ENCODE data around the gene KLHL13.

- TF ChIP-seq CTCF (IDR thresholded peaks at IDR 0.05; ENCODE audit: insufficient read depth, low read length, poor library complexity, severe bottlenecking) (no peak), EZH2phosphoT487 (conservative IDR thresholded peaks at IDR 0.05; ENCODE audit: low read length) (no peak)
These were observed 40.5 kb upstream of the KLHL13 start for GRCh38 chrX:118156953-118157608.

All from SU-DHL-6 (cell line).